Skin epidermis (tissue), 12 donors: ENCODE measurements around the gene MOB3B.
A peak's percentile ranks its signal among the peaks of the same experiment; 100 is the strongest.
"Not testable (repeated sequence)": the region's sequence is repeated elsewhere in the genome, so short reads cannot be mapped to it uniquely, and the experiment has no call there.

Experiments used
- H3K27ac ChIP-seq, 21 experiments: fragments of 200-600 bp; sonication (generic) in 11 of 21; one replicate each; pipeline ENCODE4 v1.5.0; 2020; ENCODE audit warnings: mild to moderate bottlenecking in 3 of 21, inconsistent platforms in 2 of 21, moderate library complexity in 2 of 21
- H3K4me3 ChIP-seq, 7 experiments: fragments of 200-600 bp; sonication (generic) in 2 of 7; one replicate each; pipeline ENCODE4 v1.5.0; 2020; ENCODE audit warnings: inconsistent platforms in 2 of 7, mild to moderate bottlenecking in 2 of 7, moderate library complexity in 1 of 7

MOB3B gene

GRCh38 chr9:27433631-27434325 lies 95.8 kb downstream of the MOB3B start:
- Histone ChIP-seq H3K4me3 (no peak overlapping the region), H3K27ac (peak overlapping the region in 4 of 21 experiments; percentile 11 to 50 (median 20))

DNA sequence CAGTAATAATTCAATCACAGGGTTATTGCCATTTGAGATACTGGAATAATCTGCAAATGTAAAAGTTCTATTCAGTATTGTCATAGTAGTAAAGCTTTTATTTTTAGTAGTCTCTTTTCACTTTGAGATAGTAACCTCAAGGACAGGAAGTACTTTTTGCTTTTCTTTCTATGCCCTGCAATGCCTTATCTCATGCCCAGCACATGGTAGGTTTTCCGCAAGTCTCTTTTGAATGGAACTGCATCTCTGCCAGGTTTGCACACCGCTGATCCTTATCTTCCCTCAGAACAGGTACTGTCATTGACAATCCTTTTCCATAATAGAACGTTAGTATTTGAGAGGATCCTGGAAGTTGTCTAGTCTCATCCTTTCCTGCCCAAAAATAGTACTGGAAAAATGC lies 97.3 kb downstream of the MOB3B start:
- Histone ChIP-seq H3K27ac (peak overlapping the region in 4 of 21 experiments; percentile 5 to 70 (median 47)), H3K4me3 (no peak overlapping the region)

- Histone ChIP-seq H3K4me3 (no peak overlapping the region), H3K27ac (peak overlapping the region in 11 of 21 experiments; percentile 13 to 70 (median 52))
These were observed 98.0 kb downstream of the MOB3B start for GRCh38 chr9:27431543-27432147.

- Histone ChIP-seq H3K4me3 (no peak overlapping the region), H3K27ac (peak overlapping the region in 11 of 21 experiments; percentile 13 to 70 (median 53))
These were observed 98.7 kb downstream of the MOB3B start for GRCh38 chr9:27430750-27431535.

DNA sequence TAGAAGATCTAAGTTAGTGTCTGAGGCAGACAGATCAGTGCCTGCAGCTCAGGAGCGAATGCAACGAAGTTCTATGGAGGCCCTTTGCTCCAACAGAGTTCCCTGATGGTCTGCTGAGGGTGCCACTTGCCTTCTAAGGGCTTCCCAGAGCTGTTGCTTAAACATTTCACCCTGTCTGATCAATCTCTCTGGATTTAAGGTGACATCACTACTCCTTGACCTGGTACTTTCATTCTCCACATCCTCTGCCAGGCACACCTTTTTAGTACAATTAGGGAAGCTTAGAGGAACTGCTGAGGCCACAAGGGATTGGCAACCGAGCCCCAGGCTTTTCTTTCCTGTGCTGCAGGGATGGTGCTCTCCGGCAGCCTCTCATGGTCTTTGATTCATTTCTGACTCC lies 99.7 kb downstream of the MOB3B start:
- H3K27ac ChIP-seq: peak overlapping the region in 5 of 21 experiments; percentile 21 to 67 (median 31)
- H3K4me3 ChIP-seq: no peak overlapping the region

- peak overlapping the region in 1 of 21 experiments; percentile 31 for H3K27ac ChIP-seq
These were observed 100.2 kb downstream of the MOB3B start for GRCh38 chr9:27429436-27429835.

DNA sequence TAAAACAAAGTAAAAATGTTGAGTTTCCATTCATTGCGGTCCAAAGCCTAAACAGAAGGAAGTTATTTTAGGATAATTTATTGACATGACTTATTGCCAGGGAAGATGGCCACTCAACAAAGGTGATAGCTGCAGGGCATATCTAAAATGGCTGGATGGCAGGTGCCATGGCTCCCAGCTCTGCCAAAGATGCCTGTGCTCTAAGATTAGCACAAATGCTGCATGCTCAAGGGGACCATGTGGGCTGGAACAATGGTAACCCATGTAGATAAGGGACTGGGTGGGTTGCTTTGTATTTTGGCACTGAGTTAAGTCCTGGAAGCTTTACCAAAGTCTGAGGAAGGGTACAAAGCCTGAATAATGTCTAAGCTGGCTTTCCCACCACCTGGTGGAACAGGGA lies 101.1 kb downstream of the MOB3B start:
- no peak overlapping the region for H3K27ac ChIP-seq
- no peak overlapping the region for H3K4me3 ChIP-seq

More at GRCh38 chr9:27429436-27429835, 100.2 kb downstream of the MOB3B start:
- H3K4me3 ChIP-seq: no peak overlapping the region

DNA sequence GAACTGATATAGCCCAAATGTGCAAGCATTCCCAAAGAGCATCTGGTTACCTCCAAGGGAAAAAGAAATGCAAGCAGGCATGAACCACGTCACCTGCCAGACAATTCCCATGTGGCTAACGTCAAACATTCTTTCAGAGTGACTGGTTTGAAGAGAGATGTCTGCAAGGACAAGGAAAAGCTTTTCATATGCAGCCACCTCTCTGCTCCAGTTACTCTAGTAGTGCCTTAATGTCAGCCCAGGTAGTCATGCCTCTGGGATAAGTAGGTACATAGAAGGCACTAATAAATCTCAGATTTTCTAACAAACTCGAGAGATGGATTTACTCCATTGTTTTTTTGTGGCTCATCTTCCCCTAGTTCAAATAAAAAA lies 102.4 kb downstream of the MOB3B start:
- Histone ChIP-seq H3K4me3 (no peak overlapping the region), H3K27ac (peak overlapping the region in 7 of 21 experiments; percentile 3 to 63 (median 34))

DNA sequence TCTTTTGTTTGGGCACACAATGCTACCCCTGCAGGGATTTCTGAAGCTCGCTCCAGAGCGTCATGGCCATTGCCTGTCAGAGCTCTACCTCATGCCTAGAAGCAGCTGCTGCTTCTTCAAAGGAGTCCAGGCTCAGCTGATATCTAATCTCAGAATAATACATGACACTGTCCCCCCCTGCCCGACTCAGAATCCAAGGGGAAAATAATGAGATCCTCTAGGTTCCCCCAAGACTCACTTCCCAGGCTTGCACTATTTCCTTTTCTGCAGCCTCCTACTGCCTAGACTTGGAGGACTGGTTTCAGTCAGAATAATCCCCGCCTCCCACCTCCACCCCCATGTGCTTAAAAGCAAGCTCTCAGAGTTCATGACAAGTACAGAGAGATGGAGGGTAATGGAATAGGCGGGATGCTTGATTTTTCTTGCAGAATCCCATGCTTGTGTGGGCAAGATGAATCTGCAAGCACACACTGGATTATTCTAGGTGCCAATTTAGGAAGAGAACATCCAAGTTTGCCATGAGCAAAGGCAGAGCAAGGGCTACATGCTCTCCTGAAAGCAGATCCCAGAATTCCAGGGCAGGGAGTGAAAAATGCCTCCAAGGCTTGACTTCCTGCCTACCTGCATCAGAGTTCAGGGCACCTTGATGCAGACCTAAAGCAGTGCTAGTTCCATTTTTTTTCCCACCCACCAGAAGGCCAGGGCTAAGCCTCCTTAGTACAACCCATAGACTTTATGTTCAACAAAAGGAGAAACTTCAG lies 102.9 kb downstream of the MOB3B start:
- Histone ChIP-seq H3K4me3 (no peak overlapping the region), H3K27ac (peak overlapping the region in 9 of 21 experiments; percentile 8 to 64 (median 34))

GRCh38 chr9:27425827-27426510 lies 103.6 kb downstream of the MOB3B start:
- peak overlapping the region in 9 of 21 experiments; percentile 8 to 64 (median 29) for H3K27ac ChIP-seq
- no peak overlapping the region for H3K4me3 ChIP-seq

DNA sequence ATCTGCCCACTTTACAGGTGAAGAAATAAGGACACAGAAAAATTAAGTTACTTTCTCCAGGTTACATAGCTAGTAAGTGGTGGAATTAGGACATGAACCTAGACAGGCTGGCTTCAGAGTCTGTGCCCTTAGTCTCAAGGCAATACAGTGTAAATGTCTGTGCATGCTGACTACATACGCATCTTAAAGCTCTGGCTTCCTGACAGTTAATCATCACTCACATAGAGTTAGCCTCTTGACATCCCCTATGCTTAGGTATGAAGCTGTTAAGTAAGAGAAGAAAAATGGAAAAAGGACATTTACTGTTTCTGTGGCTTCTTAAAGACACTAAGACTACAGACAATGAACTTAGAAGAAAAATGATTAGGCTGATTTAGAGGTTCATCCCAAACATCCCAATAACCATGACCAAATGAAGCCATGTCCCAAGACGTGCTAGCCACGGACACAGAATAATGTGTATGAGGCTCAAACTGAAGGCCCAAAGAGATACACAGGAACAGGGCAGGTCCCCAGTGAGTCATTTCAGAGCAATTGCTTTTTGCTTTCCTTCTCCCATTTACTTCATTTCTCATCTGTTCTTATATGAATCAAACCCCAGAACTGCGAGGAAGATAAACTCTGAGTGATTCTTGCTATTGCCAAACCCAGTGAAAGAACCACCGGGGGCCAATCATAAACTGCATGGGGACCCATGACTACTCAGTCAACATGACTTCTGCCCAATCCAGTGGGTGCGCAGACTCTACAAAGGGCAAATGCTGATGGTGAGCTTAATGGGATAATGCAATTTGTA lies 105.5 kb downstream of the MOB3B start:
- Histone ChIP-seq H3K27ac (peak overlapping the region in 3 of 21 experiments; percentile 16 to 26 (median 24)), H3K4me3 (no peak overlapping the region)

DNA sequence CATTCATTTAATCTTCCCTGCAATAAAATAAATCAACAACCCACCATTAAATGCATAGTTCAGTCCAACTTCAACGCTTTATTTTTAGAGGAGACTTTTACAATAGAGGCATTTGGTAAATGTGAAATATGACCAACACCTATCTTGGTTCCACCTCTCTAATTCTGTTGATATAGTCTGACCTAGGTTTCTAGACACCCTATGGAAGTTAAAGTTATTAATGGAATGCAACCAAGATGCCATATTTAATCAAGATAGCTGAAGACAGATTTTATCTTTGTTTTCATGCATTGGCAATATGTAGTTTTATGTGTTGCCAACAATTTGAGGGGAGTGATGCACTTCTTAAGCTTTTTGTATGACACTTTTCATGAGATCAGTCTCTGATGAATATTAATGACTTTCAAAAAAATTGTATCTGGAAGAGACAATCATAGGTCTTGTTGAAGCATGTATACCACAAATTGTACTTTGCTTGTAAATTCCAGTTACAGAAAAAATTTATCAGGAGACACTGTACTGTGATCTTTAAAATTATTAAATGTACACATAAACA lies 107.3 kb downstream of the MOB3B start:
- Histone ChIP-seq H3K4me3 (no peak overlapping the region), H3K27ac (no peak overlapping the region)

- peak overlapping the region in 1 of 21 experiments; percentile 33 for H3K27ac ChIP-seq
- no peak overlapping the region for H3K4me3 ChIP-seq
These were observed 108.0 kb downstream of the MOB3B start for GRCh38 chr9:27421577-27421976.

DNA sequence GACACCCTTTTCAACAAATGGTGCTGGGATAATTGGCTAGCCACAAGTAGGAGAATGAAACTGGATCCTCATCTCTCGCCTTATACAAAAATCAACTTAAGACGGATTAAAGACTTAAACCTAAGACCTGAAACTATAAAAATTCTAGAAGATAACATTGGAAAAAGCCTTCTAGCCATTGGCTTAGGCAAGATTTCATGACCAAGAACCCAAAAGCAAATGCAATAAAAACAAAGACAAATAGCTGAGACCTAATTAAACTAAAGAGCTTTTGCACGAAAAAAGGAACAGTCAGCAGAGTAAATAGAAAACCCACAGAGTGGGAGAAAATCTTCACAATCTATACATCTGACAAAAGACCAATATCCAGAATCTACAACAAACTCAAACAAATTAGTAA lies 110.1 kb downstream of the MOB3B start:
- not testable (repeated sequence) for H3K4me3 ChIP-seq

GRCh38 chr9:27414220-27414761 lies 115.3 kb downstream of the MOB3B start:
- H3K27ac ChIP-seq: peak overlapping the region in 17 of 21 experiments; percentile 0 to 82 (median 48)
- no peak overlapping the region for H3K4me3 ChIP-seq

More for the DNA sequence above, 110.1 kb downstream of the MOB3B start:
- not testable (repeated sequence) for H3K27ac ChIP-seq

DNA sequence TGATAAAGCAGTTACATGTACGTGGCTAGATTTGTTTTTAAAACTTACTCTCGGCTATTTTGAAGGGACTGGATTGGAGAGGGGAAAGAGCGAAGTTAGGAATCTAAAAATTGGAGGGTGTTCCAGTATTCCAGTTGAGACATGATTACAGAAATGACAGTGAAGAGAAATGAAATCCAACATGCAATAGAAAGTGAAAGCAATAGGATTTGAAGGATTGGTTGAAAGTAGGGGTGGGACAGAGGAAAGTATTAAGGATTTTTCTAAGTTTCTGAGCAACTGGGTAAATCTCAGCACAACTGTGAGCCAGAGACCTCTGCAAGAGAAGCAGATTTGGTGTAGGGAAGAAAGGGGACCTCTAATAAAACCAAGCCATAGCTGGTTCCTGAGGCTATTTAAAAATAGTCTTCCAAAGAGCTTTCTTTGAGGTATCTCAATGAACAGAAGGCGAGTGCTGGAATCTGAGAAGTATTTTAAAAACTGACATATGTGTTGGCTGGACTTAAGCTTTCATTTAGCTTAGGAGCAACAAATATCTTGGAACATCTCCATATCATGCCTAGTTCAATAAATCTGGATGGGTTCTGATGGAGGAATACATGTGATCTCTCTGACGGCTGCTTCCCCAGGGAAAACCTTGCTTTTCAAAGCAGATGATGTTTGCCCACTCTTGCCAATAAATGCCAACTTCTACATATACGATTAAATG lies 115.9 kb downstream of the MOB3B start:
- Histone ChIP-seq H3K4me3 (peak overlapping the region in 2 of 7 experiments; percentile 7 to 22), H3K27ac (peak overlapping the region in 18 of 21 experiments; percentile 0 to 82 (median 50))

GRCh38 chr9:27412963-27413362 lies 116.7 kb downstream of the MOB3B start:
- H3K4me3 ChIP-seq: peak overlapping the region in 1 of 7 experiments; percentile 22

More at GRCh38 chr9:27412963-27413362, 116.7 kb downstream of the MOB3B start:
- H3K27ac ChIP-seq: peak overlapping the region in 17 of 21 experiments; percentile 3 to 82 (median 52)
